Lower lobe of right lung (tissue), 2 donors: ENCODE measurements around the gene CNOT4. TPM values are rescaled to one million over a fixed set of nuclear protein-coding genes. Genes with fewer than 3 reads are reported as not detected.

Experiments used
- ATAC-seq, 2 donors: fragments of 200-7000 bp; cut with Tn5 transposase; one replicate each; pipeline ENCODE4 v1.9.1; 2020 to 2022; ENCODE audit warnings: mild to moderate bottlenecking in 2 of 2, moderate library complexity in 2 of 2
- DNase-seq: peaks from one replicate; pipeline ENCODE4 v3.0.0-alpha.2; 2020
- H3K27ac ChIP-seq: fragments of 200-600 bp; one replicate; pipeline ENCODE4 v1.8.0; 2022
- H3K27me3 ChIP-seq: fragments of 200-600 bp; one replicate; pipeline ENCODE4 v1.8.0; 2022; ENCODE audit warnings: low read depth
- H3K36me3 ChIP-seq: fragments of 200-600 bp; one replicate; pipeline ENCODE4 v1.8.0; 2022; ENCODE audit warnings: mild to moderate bottlenecking
- H3K4me1 ChIP-seq: fragments of 200-600 bp; one replicate; pipeline ENCODE4 v1.8.0; 2022
- H3K4me3 ChIP-seq: fragments of 200-600 bp; one replicate; pipeline ENCODE4 v1.8.0; 2022; ENCODE audit warnings: mild to moderate bottlenecking
- H3K9me3 ChIP-seq: fragments of 200-600 bp; one replicate; pipeline ENCODE4 v1.8.0; 2022
- CTCF ChIP-seq: fragments of 200-600 bp; IDR thresholded peaks from one replicate; pipeline ENCODE4 v1.8.0; 2022; ENCODE audit warnings: antibody characterized with exemption, mild to moderate bottlenecking
- intact Hi-C: fragments of 100-400 bp; cut with DNase I; formaldehyde crosslinking; loops from one replicate; pipeline ENCODE4 v1.11.0; 2022
- total RNA-seq: library from RNA; stranded (reverse); fragmentation: NEBNext Ultra II Directional; extraction: Animal tissue kit (Norgen Biotek cat#: 25700); gene quantifications from one replicate; pipeline ENCODE4 v1.2.1, GENCODE V29; 2021
- donor health status: DM: no; HTN: yes; CAD: no; lungs with severe emphysema.

CNOT4 gene
- total RNA-seq, 1 donor from 2014 or later, result 28.0 TPM

GRCh38 chr7:135372222-135372621, 137.7 kb downstream of the CNOT4 start:
- no peak overlapping the region for H3K4me3 ChIP-seq
- no peaks in the 10 kb centered on the region for H3K4me1 ChIP-seq
- no peak overlapping the region for H3K27ac ChIP-seq
- H3K36me3 ChIP-seq, result no peaks in the 10 kb centered on the region
- H3K27me3 ChIP-seq, result no peaks in the 10 kb centered on the region
- no peaks in the 10 kb centered on the region for H3K9me3 ChIP-seq
- intact Hi-C loops, result no loop called here
- TF ChIP-seq CTCF, result no peak
- no peak for DNase-seq
- ATAC-seq, result no peak

GRCh38 chr7:135370656-135371055, 139.2 kb downstream of the CNOT4 start:
- intact Hi-C loops, result no loop called here
- Histone ChIP-seq H3K36me3 (no peaks in the 10 kb centered on the region), H3K4me1 (no peaks in the 10 kb centered on the region), H3K4me3 (no peak overlapping the region), H3K27ac (no peak overlapping the region), H3K27me3 (no peaks in the 10 kb centered on the region), H3K9me3 (no peaks in the 10 kb centered on the region)
- no peak for TF ChIP-seq CTCF
- ATAC-seq, result no peak
- DNase-seq, result no peak

- no peaks in the 10 kb centered on the region for H3K36me3 ChIP-seq
- H3K27ac ChIP-seq, result no peak overlapping the region
Measured at GRCh38 chr7:135369405-135369804, 140.5 kb downstream of the CNOT4 start.

GRCh38 chr7:135368416-135369186, 141.3 kb downstream of the CNOT4 start:
- DNase-seq (no peak), ATAC-seq (no peak)
- Histone ChIP-seq H3K27ac (no peak overlapping the region), H3K4me3 (no peak overlapping the region), H3K4me1 (no peaks in the 10 kb centered on the region), H3K9me3 (no peaks in the 10 kb centered on the region), H3K36me3 (peaks cover 3% of the 10 kb centered on the region), H3K27me3 (no peaks in the 10 kb centered on the region)
- TF ChIP-seq CTCF, result no peak
- intact Hi-C loops, result no loop called here

More at GRCh38 chr7:135369405-135369804, 140.5 kb downstream of the CNOT4 start:
- no peak for DNase-seq
- intact Hi-C loops, result no loop called here
- ATAC-seq, result no peak
- no peaks in the 10 kb centered on the region for H3K9me3 ChIP-seq
- no peak overlapping the region for H3K4me3 ChIP-seq
- no peak for TF ChIP-seq CTCF
- no peaks in the 10 kb centered on the region for H3K4me1 ChIP-seq
- no peaks in the 10 kb centered on the region for H3K27me3 ChIP-seq

- DNase-seq (no peak), ATAC-seq (no peak)
- Histone ChIP-seq H3K27me3 (no peaks in the 10 kb centered on the region), H3K4me3 (no peak overlapping the region), H3K9me3 (no peaks in the 10 kb centered on the region), H3K4me1 (no peaks in the 10 kb centered on the region), H3K27ac (no peak overlapping the region), H3K36me3 (peaks cover 7% of the 10 kb centered on the region)
- no peak for TF ChIP-seq CTCF
- intact Hi-C loops, result no loop called here
Measured at GRCh38 chr7:135366843-135367508, 142.9 kb downstream of the CNOT4 start.
